Activated CD4-positive, alpha-beta T cell treated with anti-CD3 and anti-CD28 coated beads, Interleukin-2, Interleukin-6, amounts not matched to agents 100 ng/mL and 50 ng/mL, durations not matched to agents 16 hours and 8 hours (primary cell): ENCODE results near the gene PKHD1.

Experiments used
- DNase-seq: peaks from one replicate; pipeline ENCODE4 v3.0.0-alpha.2; 2020

The PKHD1 gene

DNA sequence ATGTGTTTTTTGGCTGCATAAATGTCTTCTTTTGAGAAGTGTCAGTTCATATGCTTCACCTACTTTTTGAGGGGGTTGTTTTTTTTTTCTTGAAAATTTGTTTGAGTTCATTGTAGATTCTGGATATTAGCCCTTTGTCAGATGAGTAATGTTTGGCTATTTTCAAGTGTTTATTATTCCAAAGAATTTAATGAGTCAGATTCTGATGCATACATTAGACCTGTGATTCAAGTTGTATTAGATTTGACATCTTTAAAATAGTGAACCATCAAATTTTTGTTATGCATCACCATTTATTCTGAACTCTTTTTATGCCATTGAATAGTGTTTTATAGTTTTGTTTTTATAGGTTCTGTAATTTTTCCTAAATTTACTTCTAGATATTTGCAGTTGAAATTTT is 319.3 kb downstream of the PKHD1 start:
- DNase-seq = no peak

- no peak for DNase-seq
Observed at GRCh38 chr6:51765230-51765629, 322.2 kb downstream of the PKHD1 start.

GRCh38 chr6:51753635-51754034 is 333.8 kb downstream of the PKHD1 start:
- peak; percentile 17 for DNase-seq

DNA sequence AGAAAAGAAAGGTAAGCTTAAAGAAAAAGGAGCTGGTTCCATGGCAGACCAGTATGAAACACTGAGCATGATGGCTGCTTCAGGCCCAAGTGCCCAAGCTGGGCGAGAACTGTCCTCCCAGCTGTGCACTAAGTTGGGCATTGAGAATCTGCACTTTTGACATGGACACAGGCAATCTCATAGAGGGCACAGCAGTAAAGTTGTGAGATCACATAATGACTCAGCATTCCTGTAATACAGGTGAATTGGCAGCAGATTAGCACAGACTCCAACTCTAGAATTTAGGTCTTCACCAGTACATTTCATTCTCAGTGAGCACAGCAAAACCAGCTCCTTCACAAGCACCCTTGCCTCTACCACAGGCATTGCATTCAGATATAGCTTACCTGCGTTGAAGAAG is 343.4 kb downstream of the PKHD1 start:
- no peak for DNase-seq

- no peak for DNase-seq
Observed at GRCh38 chr6:51740658-51741057, 346.8 kb downstream of the PKHD1 start.

DNA sequence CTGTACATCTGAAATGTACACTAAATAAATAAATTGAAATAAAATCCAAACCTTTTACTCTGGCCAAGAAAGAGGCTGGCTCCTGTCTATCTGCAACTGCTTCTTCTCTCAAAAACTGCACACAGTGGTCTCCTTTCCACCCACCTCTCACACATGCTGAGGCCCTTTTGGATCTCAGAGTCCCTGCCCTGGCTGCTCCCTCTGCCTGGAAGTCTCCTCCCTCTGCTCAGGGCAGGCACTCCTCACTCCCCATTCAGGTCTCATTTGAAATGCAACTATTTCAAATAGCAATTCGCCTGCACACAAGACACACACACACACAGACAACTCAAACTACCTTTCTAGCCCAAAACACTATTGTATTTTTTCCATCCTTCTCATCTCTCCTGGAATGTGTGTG is 348.8 kb downstream of the PKHD1 start:
- DNase-seq = no peak

GRCh38 chr6:51737580-51738360 is 349.6 kb downstream of the PKHD1 start:
- DNase-seq = no peak

DNA sequence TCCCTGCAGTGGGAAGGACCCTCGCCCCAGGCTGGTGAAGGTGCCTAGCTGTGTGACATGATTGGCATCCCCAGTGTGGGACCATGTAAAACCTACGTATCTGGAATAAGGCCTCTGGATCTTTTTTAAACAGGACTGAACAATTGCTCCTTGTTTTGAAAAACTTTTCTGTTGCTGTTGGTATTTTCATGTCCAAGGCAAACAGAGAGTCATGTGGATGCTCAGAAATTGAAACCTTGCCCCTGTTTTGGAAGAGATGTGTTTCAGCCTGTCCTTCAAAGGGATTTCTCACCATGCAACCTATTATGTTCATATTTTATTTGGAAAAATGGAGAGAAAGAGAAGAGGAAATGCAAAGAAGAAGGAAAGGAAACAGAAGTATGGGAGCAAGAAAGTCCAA is 362.3 kb downstream of the PKHD1 start:
- no peak for DNase-seq

- DNase-seq = no peak
Observed at GRCh38 chr6:51720327-51720726, 367.1 kb downstream of the PKHD1 start.

DNA sequence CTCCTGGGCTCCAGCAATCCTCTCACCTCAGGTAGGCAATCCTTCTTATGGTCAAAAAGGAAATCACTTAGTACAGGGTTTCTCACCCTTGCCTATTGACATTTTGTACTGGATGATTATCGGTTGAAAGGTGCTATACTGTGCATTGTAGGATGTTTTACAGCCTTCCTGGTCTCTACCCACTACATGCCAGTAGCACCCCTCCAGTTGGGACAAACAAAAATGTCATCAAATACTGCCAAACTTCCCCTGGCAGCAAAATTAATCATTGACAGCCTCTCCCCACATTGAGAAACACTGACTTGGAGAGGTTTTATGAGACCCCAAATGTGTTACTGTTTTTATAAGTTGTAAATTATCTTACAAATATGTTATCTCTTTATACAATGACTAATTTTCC is 368.1 kb downstream of the PKHD1 start:
- no peak for DNase-seq

DNA sequence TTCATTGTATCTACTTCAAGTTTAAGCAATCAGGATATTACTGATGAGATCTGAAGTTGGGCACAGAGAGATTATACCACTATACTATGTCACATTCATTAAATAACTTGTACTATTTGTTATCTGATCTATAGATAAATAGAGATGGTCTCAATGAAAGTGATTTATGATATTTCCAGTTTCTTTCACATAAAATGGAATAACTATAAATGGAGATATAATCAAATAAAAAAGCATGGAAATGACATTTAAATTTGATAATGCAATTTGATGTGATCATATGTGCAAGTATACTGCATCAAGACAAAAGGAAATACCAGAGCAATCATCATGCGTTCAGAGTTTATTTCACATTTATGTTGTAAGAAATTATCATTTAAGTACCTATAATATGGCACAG is 368.9 kb downstream of the PKHD1 start:
- DNase-seq = no peak

DNA sequence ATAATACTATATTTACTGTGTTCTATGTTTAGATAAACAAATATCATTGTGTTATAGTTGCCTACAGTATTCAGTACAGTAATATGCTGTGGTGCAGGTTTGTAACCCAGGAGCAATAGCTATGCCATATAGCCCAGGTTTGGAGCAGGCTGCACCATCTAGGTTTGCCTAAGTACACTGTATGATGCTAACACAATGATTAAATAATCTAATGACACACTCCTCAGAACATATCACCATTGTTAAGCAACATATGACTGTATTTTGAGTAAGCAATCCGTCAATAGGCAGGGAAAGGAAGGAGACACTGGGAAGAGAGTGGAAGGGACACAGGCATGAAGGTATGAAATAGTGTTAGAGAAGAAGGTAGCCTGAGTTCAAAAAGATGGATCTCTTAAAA is 369.9 kb downstream of the PKHD1 start:
- DNase-seq = no peak

DNA sequence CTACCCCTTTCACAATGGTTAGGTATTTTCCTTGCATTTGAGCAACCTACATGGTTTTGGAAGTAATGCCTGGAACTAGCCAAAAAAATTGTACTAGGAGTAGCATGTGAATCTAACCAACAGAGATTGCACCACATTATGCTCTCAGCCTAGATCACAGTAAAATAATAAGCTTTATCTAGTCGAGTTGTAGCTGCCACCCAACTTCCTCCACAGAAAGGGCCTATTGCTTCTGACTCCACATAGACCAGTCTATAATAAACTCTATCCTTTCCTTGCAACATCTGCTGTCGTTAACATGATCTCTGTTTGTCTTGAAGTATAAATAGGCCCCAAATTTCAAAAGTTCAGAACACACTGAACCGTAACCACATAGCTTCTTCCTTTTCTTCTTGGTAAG is 375.5 kb downstream of the PKHD1 start:
- no peak for DNase-seq

DNA sequence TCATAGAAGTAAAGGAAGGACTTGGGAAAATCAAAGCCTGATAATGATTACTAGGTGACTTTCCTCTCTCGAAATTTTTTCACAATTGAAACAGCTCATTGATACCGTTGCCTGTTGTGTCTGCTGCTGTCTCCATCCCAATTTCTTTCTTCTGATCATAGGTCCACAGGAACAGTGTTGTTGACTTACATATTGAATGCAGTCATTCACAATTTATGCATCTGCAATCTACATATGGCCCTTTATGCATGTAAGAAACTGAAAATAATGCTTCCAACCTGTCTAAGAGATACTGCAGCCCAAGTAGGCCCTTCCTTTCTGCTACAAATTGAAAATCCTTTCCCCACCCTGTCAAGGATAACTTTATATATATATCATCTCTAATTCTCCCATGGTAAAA is 381.3 kb downstream of the PKHD1 start:
- DNase-seq = no peak

- DNase-seq = no peak
Observed at GRCh38 chr6:51704932-51705540, 382.4 kb downstream of the PKHD1 start.

DNA sequence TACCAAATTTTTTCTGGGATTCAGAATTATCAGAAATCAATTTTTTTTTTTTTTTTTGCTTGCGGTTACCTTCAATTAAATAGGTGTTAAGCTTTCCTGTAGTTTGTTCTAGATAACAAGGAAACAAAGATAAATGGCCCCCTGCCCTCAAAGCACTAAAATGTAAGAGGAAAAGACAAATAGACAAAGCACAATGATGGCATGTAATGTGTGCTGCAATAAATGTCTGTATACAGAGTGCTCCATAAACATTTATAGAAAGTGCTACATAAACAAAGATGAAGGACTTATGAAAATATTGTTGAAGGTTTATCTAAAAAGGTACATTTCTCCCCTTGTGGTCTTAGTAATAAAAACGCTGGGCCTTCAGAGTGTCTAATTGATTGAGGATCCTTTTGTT is 384.6 kb downstream of the PKHD1 start:
- no peak for DNase-seq

- DNase-seq = no peak
Observed at GRCh38 chr6:51684603-51685002, 402.8 kb downstream of the PKHD1 start.

- DNase-seq = no peak
Observed at GRCh38 chr6:51684038-51684437, 403.4 kb downstream of the PKHD1 start.

DNA sequence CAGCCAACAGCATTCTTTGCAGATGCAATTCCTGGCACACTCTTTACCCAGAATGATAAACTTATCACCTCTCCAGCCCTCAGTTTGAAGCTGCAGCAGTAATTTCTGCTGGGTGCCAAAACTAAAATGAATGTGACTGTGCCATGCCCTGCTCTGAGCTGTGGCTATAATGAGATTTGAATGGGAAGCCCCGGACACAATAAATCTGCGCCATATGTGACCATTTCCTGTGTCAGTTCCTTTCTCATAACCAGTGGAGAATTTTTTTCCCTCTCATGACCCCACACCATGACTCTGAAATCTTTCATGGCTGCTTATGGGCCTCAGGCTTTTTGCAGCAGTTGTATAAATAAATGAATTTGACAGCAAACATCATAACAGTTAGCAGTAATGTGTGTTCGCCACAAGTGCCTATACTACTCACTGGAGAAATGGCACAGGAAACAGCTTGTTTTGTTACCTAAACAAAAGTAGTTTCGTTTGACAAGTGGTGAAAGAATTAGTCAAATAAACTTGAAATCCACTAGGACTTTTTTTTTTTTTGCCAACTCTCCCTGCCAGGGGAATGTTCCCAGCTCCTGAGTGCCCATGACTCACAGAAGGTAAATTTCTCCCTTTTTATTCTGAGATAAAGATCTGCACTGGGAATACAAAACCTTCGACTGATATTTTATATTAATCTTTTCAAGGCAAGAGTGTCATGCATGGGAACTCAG is 408.4 kb downstream of the PKHD1 start:
- DNase-seq = no peak

DNA sequence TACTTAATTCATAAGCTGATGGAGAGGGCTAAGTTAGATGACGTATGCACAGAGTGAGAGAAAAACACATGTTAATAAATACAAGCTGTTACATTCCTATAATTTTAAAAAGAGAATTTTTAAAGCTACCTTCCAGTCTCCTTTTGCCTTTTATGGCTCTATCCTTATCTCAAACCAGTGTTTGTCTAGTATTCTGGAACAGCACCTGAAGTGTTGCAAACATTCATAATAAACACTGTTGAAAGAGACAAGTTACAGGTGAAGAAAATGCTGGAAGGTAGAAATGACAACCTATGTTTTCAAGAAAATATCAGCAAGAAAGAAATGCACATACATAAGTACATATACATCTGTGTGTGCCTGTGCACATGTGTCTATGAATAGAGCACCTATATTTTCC is 409.1 kb downstream of the PKHD1 start:
- no peak for DNase-seq

DNA sequence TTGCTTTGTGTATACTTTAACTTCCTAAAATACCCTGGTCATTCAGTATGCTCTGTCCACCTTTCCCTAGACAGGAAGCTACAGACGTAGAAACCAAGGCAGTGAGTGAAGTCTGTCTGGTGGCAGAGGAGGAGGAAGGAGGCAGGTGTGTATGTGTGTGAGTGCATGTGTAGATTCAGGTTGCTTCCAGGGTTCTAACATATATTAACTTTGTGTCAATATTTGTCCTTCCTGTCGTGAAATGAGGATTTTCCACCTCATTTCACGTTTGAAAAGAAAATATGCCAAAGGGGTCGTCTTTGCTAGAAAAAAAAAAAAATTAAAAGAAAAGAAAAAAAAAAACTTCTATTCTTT is 411.5 kb downstream of the PKHD1 start:
- no peak for DNase-seq

DNA sequence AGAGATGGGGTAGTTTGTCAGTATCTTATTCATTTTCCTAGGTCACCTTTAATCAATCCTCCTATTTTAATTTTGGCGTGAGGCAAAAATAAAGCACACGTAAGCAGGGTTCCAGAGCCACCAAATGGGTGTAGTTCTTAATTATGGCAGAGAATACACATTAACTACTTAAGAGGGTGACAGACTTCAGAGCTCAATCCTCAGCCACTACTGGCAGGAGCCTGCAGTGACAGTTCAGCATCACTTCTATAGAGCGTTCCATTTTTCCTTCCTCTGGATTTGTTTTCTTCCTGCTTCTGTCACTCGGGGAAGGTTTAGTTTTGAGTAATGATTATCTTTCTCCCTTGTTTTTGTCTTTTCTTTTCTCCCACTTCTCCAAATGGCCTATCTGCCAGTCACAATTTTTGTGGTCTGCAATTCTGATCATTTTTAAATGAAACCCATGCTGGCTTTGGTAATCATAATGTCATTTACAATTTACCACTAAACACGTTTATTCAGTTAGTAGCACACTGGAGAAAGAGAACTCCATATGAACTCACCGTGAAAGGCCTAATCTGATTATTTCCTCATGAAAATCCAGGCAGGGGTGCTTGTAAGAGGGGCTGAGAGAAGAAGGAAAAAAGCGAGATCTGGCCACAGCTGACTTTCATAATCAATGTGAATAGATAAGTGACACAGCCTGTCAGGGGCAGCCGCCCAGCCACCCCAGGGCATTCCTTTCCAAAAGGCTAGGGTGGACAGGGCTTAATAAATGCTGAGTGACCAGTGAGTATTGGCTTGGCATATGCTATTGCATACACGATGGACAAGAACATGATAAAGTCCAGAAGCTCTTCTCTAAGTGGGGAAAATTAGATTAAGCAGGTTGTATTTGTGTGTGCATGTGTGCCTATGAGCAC is 412.1 kb downstream of the PKHD1 start:
- DNase-seq = no peak

DNA sequence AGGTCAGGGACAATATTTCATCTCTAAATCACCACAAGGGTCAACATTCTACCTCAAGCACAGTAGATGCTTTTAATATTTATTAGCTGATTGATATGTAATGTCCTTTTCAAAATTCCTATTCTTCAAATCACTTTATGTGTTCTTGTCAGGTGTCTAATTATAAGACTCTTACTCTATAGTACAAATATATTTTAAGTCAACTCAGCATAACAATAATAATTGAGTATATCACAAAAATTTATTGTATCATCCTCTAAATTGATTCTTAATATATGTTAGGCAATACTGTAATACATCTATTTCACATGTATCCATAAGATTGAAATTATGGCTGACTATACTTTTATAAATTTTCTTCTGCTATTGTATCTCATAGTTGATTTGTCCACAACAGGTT is 423.9 kb downstream of the PKHD1 start:
- DNase-seq = no peak
